Astrocyte of the hippocampus (primary cell): ENCODE measurements around the gene TSPAN8.
"Not testable (repeated sequence)": the region's sequence is repeated elsewhere in the genome, so short reads cannot be mapped to it uniquely, and the experiment has no call there.

ENCODE experiments used
- DNase-seq: peaks from one replicate; pipeline ENCODE4 v3.0.0; 2011; ENCODE audit warnings: low read depth, low spot score

The TSPAN8 gene

DNA sequence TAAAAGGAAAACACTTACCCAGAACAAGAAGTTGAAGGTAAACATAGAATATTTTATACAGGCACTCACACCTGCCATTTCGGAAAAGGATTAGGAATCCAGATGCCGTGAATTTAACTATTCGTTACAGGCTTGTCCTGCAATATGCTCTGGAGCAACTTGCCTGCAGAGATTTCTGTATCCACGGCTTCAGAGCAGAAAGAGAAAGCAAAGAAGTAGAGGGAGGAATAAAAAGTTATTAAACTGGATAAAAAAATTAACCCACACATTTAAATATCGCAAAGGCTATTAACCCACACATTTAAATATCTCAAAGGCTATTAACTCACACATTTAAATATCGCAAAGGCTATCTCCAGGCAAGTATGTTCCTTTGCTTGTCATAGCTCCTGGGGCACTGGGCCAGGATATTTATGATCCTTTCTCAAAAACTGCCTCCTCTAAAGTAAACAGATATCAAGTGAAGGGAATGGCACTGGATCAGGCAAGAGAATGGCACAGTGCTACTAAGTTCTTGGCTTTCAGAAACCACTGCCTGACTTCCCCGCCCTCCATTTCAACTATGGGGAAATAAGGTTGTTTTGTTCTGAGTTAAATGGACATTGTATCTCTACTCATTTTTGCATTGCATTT lies at the start of gene TSPAN8:
TSS of gene TSPAN8 (minus strand) at position 399 of the 633 bp plus-strand sequence. CDS start at position 78, 321 bp downstream.
- DNase-seq = no peak

GRCh38 chr12:71201136-71201679 lies 43.4 kb upstream of the TSPAN8 start:
- DNase-seq = no peak

GRCh38 chr12:71200706-71201105 lies 42.9 kb upstream of the TSPAN8 start:
- no peak for DNase-seq

- no peak for DNase-seq
Observed at GRCh38 chr12:71197460-71197859, 39.7 kb upstream of the TSPAN8 start.

- DNase-seq = no peak
Observed at GRCh38 chr12:71195338-71195896, 37.6 kb upstream of the TSPAN8 start.

DNA sequence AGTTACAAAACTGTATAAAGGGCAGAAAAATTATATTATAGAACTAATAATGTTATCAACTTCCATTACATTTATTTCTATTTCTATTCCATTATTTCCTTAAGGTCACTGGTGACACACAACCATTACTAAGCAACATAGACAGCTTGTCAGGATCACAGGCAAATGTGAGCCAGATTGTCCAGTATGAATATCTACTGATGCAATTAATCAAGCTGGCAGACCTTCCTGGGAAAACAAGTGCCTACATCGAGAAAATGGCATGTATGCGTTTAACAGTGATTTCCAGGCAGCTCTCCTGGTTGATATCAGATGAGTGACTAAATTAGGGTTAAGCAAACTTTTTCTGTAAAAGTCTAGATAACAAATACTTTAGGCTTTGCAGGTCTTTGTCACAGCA lies 36.9 kb upstream of the TSPAN8 start:
- DNase-seq = no peak

DNA sequence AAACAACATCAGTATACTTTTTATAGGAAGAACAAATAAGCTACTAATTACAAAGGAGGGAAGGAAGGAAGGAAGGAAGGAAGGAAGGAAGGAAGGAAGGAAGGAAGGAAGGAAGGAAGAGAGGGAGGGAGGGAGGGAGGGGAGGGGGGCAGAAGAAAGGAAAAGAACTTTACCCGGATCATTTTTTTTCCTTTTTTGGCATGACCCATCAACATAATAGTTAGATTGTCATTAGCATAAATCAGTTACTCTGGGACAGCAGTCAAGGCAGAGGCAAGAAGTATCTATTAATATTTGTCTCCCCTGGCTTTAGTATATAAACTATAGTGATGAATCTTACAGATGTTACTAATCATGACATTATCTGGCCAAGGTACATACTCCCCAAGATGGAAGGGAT lies 35.2 kb upstream of the TSPAN8 start:
- no peak for DNase-seq

DNA sequence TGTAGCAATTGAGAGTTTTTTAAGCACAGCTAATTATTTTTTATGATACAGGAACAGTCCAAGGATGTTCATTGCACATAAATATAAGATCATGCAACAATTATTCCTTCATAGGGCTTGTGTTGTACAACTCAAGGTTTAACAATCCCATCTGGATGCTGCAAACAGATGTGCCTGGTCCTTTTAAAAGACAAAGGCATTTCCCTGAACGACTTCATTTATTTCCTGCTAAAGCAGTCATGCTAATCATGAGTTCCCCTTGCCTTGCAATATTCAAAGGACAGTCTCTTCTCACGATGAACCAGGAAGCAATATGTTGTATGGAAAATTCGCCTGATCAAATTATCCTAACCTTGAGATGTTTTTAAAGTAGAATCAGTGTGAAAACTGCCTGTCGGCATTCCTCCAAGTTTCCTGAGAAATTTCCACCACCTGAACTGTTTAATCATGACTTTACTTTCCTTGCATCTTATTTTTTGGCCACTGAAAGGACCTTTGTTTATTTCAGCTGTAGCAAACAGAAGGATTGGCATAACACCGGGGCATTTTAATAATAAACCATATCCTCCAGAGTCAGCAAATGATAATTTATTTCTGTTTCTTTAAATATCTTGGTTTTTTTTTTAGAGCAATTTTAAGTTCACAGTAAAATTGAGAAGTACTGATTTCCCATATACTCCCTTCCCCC lies 33.9 kb upstream of the TSPAN8 start:
- DNase-seq = no peak

- no peak for DNase-seq
Observed at GRCh38 chr12:71190822-71191221, 33.0 kb upstream of the TSPAN8 start.

- DNase-seq = no peak
Observed at GRCh38 chr12:71187379-71187778, 29.6 kb upstream of the TSPAN8 start.

DNA sequence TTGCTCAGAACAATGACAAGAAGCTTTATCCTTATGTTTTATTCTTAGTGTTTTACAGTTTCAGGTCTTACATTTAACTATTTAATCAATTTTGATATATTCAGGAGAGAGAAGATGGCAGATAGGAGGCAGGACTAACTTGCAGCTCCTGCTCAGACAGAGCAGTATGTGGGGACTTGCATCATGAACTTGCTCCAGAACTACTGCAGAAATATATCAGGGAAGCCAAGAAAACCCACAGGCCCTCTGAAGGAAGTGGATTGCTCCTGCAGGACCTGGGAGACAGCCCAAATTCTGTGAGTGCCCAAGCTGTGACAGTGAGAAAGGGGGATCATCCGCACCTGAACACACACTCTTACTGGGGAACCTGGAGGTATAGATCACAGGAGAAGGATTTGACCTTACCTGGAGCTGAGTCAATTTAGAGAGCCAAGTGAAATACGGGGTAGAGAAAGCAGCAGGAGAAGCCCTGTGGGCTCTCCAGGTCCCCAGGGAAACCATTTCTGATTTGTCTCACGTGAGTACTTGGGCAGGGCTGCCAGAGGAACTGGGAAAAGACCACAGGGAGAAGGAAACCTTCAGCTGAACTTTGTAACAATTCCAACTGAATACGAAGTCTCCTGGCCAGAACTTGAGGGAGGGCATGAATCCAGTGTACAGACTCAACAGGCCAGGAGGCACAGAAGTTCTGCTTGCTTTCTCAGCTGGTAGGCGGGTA lies 28.9 kb upstream of the TSPAN8 start:
- no peak for DNase-seq

GRCh38 chr12:71183846-71184245 lies 26.0 kb upstream of the TSPAN8 start:
- DNase-seq = peak; percentile 12

DNA sequence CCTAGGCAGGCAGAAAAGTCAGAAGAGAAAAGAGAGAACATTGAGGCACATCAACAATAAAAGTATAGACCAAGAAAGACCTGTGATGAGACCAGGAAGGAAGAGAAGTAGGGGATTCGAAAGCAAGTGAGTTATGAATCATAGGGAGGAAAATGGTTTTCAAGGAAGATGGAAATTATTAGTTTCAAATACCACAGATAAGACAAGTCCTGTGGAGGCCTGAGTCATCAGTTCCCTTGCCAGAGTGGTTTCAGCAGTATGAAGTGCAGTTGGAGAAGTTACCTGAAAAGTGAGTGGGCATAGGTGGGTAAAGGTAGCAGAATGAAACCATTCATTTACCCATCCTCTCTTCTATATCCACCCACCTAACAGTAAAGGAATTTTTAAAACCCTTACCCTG lies 25.2 kb upstream of the TSPAN8 start:
- peak; percentile 8 for DNase-seq

GRCh38 chr12:71178162-71178561 lies 20.4 kb upstream of the TSPAN8 start:
- DNase-seq = no peak

DNA sequence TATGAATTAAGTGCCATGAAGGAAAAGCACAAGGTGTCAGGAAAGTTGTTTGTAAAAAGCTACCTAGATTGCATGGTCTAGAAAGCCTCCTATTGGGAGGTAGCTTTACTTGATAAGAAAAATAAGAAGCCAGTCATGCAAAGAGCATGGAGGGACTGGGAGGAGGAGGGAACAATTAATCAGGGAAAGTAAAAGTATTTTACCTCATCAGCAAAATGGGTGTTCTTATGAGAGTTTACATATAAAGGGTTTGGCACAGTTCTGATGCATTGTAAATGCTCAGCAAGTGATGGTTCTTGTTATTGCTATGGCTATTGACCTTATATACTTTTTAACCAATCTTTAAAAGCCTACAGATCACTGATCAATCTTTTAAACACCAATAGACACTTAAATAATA lies 17.0 kb upstream of the TSPAN8 start:
- no peak for DNase-seq

GRCh38 chr12:71174146-71174545 lies 16.3 kb upstream of the TSPAN8 start:
- no peak for DNase-seq

GRCh38 chr12:71170456-71170855 lies 12.7 kb upstream of the TSPAN8 start:
- DNase-seq = no peak

- DNase-seq = no peak
Observed at GRCh38 chr12:71169286-71169685, 11.5 kb upstream of the TSPAN8 start.

- DNase-seq = no peak
Observed at GRCh38 chr12:71166862-71167496, 9.2 kb upstream of the TSPAN8 start.

- no peak for DNase-seq
Observed at GRCh38 chr12:71166280-71166679, 8.5 kb upstream of the TSPAN8 start.

GRCh38 chr12:71165780-71166179 lies 8.0 kb upstream of the TSPAN8 start:
- not testable (repeated sequence) for DNase-seq
